WTC11 (cell line): Measurements from ENCODE around the gene TMC5. TPM values are rescaled to one million over a fixed set of nuclear protein-coding genes. Genes with fewer than 3 reads are reported as not detected.

ENCODE experiments used
- ATAC-seq: fragments of 200-7000 bp; cut with Tn5 transposase; 2 replicates; pipeline ENCODE4 v1.10.0; 2021; ENCODE audit warnings: mild to moderate bottlenecking, moderate library complexity
- CTCF ChIA-PET: fragments of 300-600 bp; sonication (Branson Sonifier 250); formaldehyde crosslinking; loops from one replicate; lab custom pipeline; 2021; ENCODE audit warnings: antibody characterized with exemption; lab: Charles Lee
- POLR2A ChIA-PET: fragments of 350-600 bp; sonication (Branson Sonifier 250); formaldehyde crosslinking; loops from one replicate; lab custom pipeline; 2021; ENCODE audit warnings: antibody characterized with exemption; lab: Charles Lee
- DNase-seq: peaks from one replicate; pipeline ENCODE4 v3.0.0; 2021; ENCODE audit warnings: low spot score
- H3K27ac Mint-ChIP-seq: 2 replicates; pipeline ENCODE4 v1.8.0; 2021; ENCODE audit warnings: mixed read lengths
- H3K27me3 Mint-ChIP-seq: 2 replicates; pipeline ENCODE4 v1.8.0; 2021; ENCODE audit warnings: low read depth, mild to moderate bottlenecking, moderate library complexity, mixed read lengths
- H3K36me3 Mint-ChIP-seq: 2 replicates; pipeline ENCODE4 v1.8.0; 2021; ENCODE audit warnings: mixed read lengths
- H3K4me1 Mint-ChIP-seq: 2 replicates; pipeline ENCODE4 v1.8.0; 2022; ENCODE audit warnings: mixed read lengths
- H3K4me3 Mint-ChIP-seq: 2 replicates; pipeline ENCODE4 v1.8.0; 2021; ENCODE audit warnings: mild to moderate bottlenecking, moderate library complexity, mixed read lengths
- H3K9me3 Mint-ChIP-seq: 2 replicates; pipeline ENCODE4 v1.8.0; 2021; ENCODE audit warnings: mixed read lengths
- ATF1 ChIP-seq: sonication (generic); formaldehyde crosslinking; IDR thresholded peaks from 2 replicates; pipeline ENCODE4 v1.8.1; 2023; ENCODE audit warnings: mild to moderate bottlenecking, moderate library complexity, missing genetic modification reagents
- ATF6 ChIP-seq: sonication (generic); formaldehyde crosslinking; IDR thresholded peaks from 2 replicates; pipeline ENCODE4 v1.8.1; 2023; ENCODE audit warnings: mild to moderate bottlenecking, missing genetic modification reagents
- CTCF ChIP-seq: fragments of 200-600 bp; IDR thresholded peaks from 2 replicates; pipeline ENCODE4 v1.8.0; 2022; ENCODE audit warnings: antibody characterized with exemption
- FOXP4 ChIP-seq: sonication (generic); formaldehyde crosslinking; IDR thresholded peaks from 2 replicates; pipeline ENCODE4 v1.8.0; 2022; ENCODE audit warnings: mild to moderate bottlenecking, missing genetic modification reagents
- GABPB1 ChIP-seq: sonication (generic); formaldehyde crosslinking; IDR thresholded peaks from 2 replicates; pipeline ENCODE4 v1.8.1; 2023; ENCODE audit warnings: mild to moderate bottlenecking, missing genetic modification reagents
- HMGA2 ChIP-seq: fragments of 250-450 bp; sonication (Bioruptor Pico); IDR thresholded peaks from 2 replicates; pipeline ENCODE4 v1.4.0; 2021; ENCODE audit warnings: mild to moderate bottlenecking, moderate library complexity
- NFE2L1 ChIP-seq: sonication (generic); formaldehyde crosslinking; IDR thresholded peaks from 2 replicates; pipeline ENCODE4 v1.8.1; 2023; ENCODE audit warnings: missing genetic modification reagents
- PREB ChIP-seq: sonication (generic); formaldehyde crosslinking; IDR thresholded peaks from 2 replicates; pipeline ENCODE4 v1.8.1; 2022; ENCODE audit warnings: mild to moderate bottlenecking, missing genetic modification reagents, moderate library complexity, borderline replicate concordance
- RORB ChIP-seq: fragments of 250-450 bp; sonication (Bioruptor Pico); IDR thresholded peaks from 2 replicates; pipeline ENCODE4 v1.9.0; 2021; ENCODE audit warnings: mild to moderate bottlenecking
- TCF7 ChIP-seq: sonication (generic); formaldehyde crosslinking; IDR thresholded peaks from 2 replicates; pipeline ENCODE4 v1.8.0; 2022; ENCODE audit warnings: mild to moderate bottlenecking, low read depth, missing genetic modification reagents, moderate library complexity
- ZMAT4 ChIP-seq: fragments of 250-450 bp; sonication (Bioruptor Pico); IDR thresholded peaks from 2 replicates; pipeline ENCODE4 v1.9.0; 2021; ENCODE audit warnings: mild to moderate bottlenecking
- ZNF138 ChIP-seq: sonication (generic); formaldehyde crosslinking; conservative IDR thresholded peaks from 2 replicates; pipeline ENCODE4 v1.8.1; 2022; ENCODE audit warnings: mild to moderate bottlenecking, moderate library complexity, missing genetic modification reagents
- ZSCAN18 ChIP-seq: fragments of 250-450 bp; sonication (Bioruptor Pico); IDR thresholded peaks from 2 replicates; pipeline ENCODE4 v2.1.2; 2022; ENCODE audit warnings: mild to moderate bottlenecking, moderate library complexity
- total RNA-seq: library from RNA; stranded (reverse); gene quantifications from 3 replicates; pipeline ENCODE4 v1.2.3, GENCODE V29; 2021

The TMC5 gene
- total RNA-seq, 1 experiment from 2014 or later: 3.1 TPM

GRCh38 chr16:19522397-19522732 lies 104.7 kb downstream of the TMC5 start:
- peak overlapping the region; percentile 93 for H3K4me3 Mint-ChIP-seq
- H3K27ac Mint-ChIP-seq: peak overlapping the region; percentile 94
- no peak for DNase-seq
- peaks cover 49% of the 10 kb centered on the region for H3K4me1 Mint-ChIP-seq
- peaks cover 4% of the 10 kb centered on the region for H3K36me3 Mint-ChIP-seq
- POLR2A ChIA-PET: no interaction called here
- TF ChIP-seq RORB (CRISPR knock-in tag): no peak
- no peak for TF ChIP-seq ZSCAN18 (CRISPR knock-in tag)
- no peak for TF ChIP-seq FOXP4 (CRISPR knock-in tag)
- no peak for TF ChIP-seq PREB (CRISPR knock-in tag)
- TF ChIP-seq ZMAT4 (CRISPR knock-in tag): no peak
- TF ChIP-seq TCF7 (CRISPR knock-in tag): no peak
- TF ChIP-seq CTCF: no peak
- TF ChIP-seq ATF6 (CRISPR knock-in tag): no peak
- TF ChIP-seq HMGA2 (CRISPR knock-in tag): no peak
- TF ChIP-seq ATF1: no peak
- no peaks in the 10 kb centered on the region for H3K9me3 Mint-ChIP-seq
- CTCF ChIA-PET: interaction anchor here (1.3 to 2.1 kb wide), 3 partner anchors 20 to 437 kb away, joined by 3 to 13 read pairs (median 5); partner anchors contain the start of gene VPS35L
- H3K27me3 Mint-ChIP-seq: no peaks in the 10 kb centered on the region
- no peak for ATAC-seq

GRCh38 chr16:19522760-19523159 lies 105.1 kb downstream of the TMC5 start:
- no peaks in the 10 kb centered on the region for H3K9me3 Mint-ChIP-seq
- ChIA-PET CTCF (interaction anchor here (1.3 to 3.1 kb wide), 4 partner anchors 20 to 437 kb away, joined by 3 to 28 read pairs (median 9); partner anchors contain the start of gene VPS35L), POLR2A (no interaction called here)
- peak overlapping the region; percentile 93 for H3K4me3 Mint-ChIP-seq
- H3K27me3 Mint-ChIP-seq: no peaks in the 10 kb centered on the region
- no peak for TF ChIP-seq ZNF138 (CRISPR knock-in tag)
- no peak for DNase-seq
- peaks cover 49% of the 10 kb centered on the region for H3K4me1 Mint-ChIP-seq
- peak overlapping the region; percentile 94; the same call in 1 of the 2 replicates for H3K27ac Mint-ChIP-seq
- ATAC-seq: no peak
- peaks cover 3% of the 10 kb centered on the region; the same call in 1 of the 2 replicates for H3K36me3 Mint-ChIP-seq

- Mint-ChIP-seq H3K27ac (no peak overlapping the region), H3K36me3 (peaks cover 7% of the 10 kb centered on the region; the same call in 1 of the 2 replicates), H3K4me3 (no peak overlapping the region; the same call in 1 of the 2 replicates), H3K27me3 (no peaks in the 10 kb centered on the region), H3K9me3 (no peaks in the 10 kb centered on the region), H3K4me1 (peaks cover 49% of the 10 kb centered on the region)
- POLR2A ChIA-PET: interaction anchor here (1.0 to 2.6 kb wide), 3 partner anchors 15 to 108 kb away, joined by 3 to 23 read pairs (median 3); partner anchors contain the start of gene VPS35L
- DNase-seq: no peak
- TF ChIP-seq GABPB1: peak; percentile 38; the same call in 1 of the 2 replicates
- no peak for TF ChIP-seq NFE2L1
- CTCF ChIA-PET: interaction anchor here (3.1 kb wide), 1 partner anchor 32 kb away, joined by 28 read pairs; the partner anchor contains the start of gene VPS35L
- ATAC-seq: no peak
These were observed 105.5 kb downstream of the TMC5 start for GRCh38 chr16:19523184-19523558.
